GM23338 (cell line): ENCODE measurements around the gene EPRS1. TPM values are rescaled to one million over a fixed set of nuclear protein-coding genes. Genes with fewer than 3 reads are reported as not detected.
A peak's percentile ranks its signal among the peaks of the same experiment; 100 is the strongest.

Experiments
- ATAC-seq: fragments of 200-7000 bp; cut with Tn5 transposase; 3 replicates; pipeline ENCODE4 v1.9.1; 2020
- DNase-seq: peaks from one replicate; pipeline ENCODE4 v3.0.0-alpha.2; 2015; ENCODE audit warnings: low spot score
- H2AFZ ChIP-seq: fragments of 200-600 bp; sonication (generic); 2 replicates; pipeline ENCODE4 v1.8.0; 2016; ENCODE audit warnings: antibody characterized with exemption, mild to moderate bottlenecking, moderate library complexity
- H3F3A ChIP-seq: fragments of 200-600 bp; sonication (generic); replicated peaks from 2 replicates; pipeline ENCODE4 v1.8.0; 2017; ENCODE audit warnings: antibody characterized with exemption, mixed run types, low read depth
- H3K27ac ChIP-seq: fragments of 200-600 bp; sonication (generic); 2 replicates; pipeline ENCODE4 v1.6.1; 2016; ENCODE audit warnings: low read depth
- H3K27me3 ChIP-seq: fragments of 200-600 bp; sonication (generic); 2 replicates; pipeline ENCODE4 v1.8.0; 2016; ENCODE audit warnings: mild to moderate bottlenecking, mixed run types, moderate library complexity; ENCODE audit not compliant: insufficient read depth
- H3K36me3 ChIP-seq: fragments of 200-600 bp; sonication (generic); 2 replicates; pipeline ENCODE4 v1.8.0; 2016; ENCODE audit warnings: mild to moderate bottlenecking; ENCODE audit not compliant: insufficient read depth
- H3K4me1 ChIP-seq: fragments of 200-600 bp; sonication (generic); 2 replicates; pipeline ENCODE4 v1.8.0; 2016; ENCODE audit warnings: mild to moderate bottlenecking, moderate library complexity; ENCODE audit not compliant: insufficient read depth
- H3K4me2 ChIP-seq: fragments of 200-600 bp; sonication (generic); 2 replicates; pipeline ENCODE4 v1.7.1; 2017; ENCODE audit warnings: mixed run types
- H3K4me3 ChIP-seq: fragments of 200-600 bp; sonication (generic); 2 replicates; pipeline ENCODE4 v1.6.1; 2016; ENCODE audit warnings: mixed run types
- H3K79me2 ChIP-seq: fragments of 200-600 bp; sonication (generic); replicated peaks from 2 replicates; pipeline ENCODE4 v1.8.0; 2017; ENCODE audit warnings: mild to moderate bottlenecking; ENCODE audit not compliant: insufficient read depth
- H3K9me2 ChIP-seq: fragments of 200-600 bp; sonication (generic); 2 replicates; pipeline ENCODE4 v1.8.0; 2017; ENCODE audit not compliant: insufficient read depth
- H4K20me1 ChIP-seq: fragments of 200-600 bp; sonication (generic); replicated peaks from 2 replicates; pipeline ENCODE4 v1.8.0; 2017; ENCODE audit warnings: mild to moderate bottlenecking; ENCODE audit not compliant: insufficient read depth
- H3K27ac Mint-ChIP-seq: 2 replicates; pipeline ENCODE4 v1.8.0; 2020; ENCODE audit warnings: inconsistent platforms, mild to moderate bottlenecking, moderate library complexity, mixed read lengths
- H3K27me3 Mint-ChIP-seq: 3 replicates; pipeline ENCODE4 v1.8.0; 2022; ENCODE audit warnings: low read depth, mild to moderate bottlenecking, moderate library complexity, mixed read lengths, inconsistent platforms; ENCODE audit not compliant: insufficient read depth, poor library complexity
- H3K36me3 Mint-ChIP-seq: 3 replicates; pipeline ENCODE4 v1.8.0; 2021; ENCODE audit warnings: low read depth, mild to moderate bottlenecking, inconsistent platforms, moderate library complexity, mixed read lengths
- H3K4me1 Mint-ChIP-seq: 3 replicates; pipeline ENCODE4 v1.8.0; 2020; ENCODE audit warnings: mild to moderate bottlenecking, inconsistent platforms, mixed read lengths
- H3K4me3 Mint-ChIP-seq: 3 replicates; pipeline ENCODE4 v1.8.0; 2021; ENCODE audit warnings: moderate library complexity, mild to moderate bottlenecking, inconsistent platforms, mixed read lengths
- H3K9me3 Mint-ChIP-seq: 3 replicates; pipeline ENCODE4 v1.8.0; 2020; ENCODE audit warnings: moderate library complexity, mild to moderate bottlenecking, inconsistent platforms, mixed read lengths
- CREB1 ChIP-seq: fragments of 250-450 bp; sonication (Bioruptor Pico); IDR thresholded peaks from 2 replicates; pipeline ENCODE4 v1.5.0; 2020; ENCODE audit warnings: low read depth, mild to moderate bottlenecking, moderate library complexity
- ETS1 ChIP-seq: IDR thresholded peaks from 2 replicates; pipeline ENCODE4 v1.6.1; 2016; ENCODE audit warnings: antibody characterized with exemption
- EZH2 ChIP-seq: fragments of 200-600 bp; sonication (generic); IDR thresholded peaks from one replicate; pipeline ENCODE4 v1.8.0; 2017; ENCODE audit warnings: antibody characterized with exemption, mild to moderate bottlenecking, low read depth; ENCODE audit not compliant: unreplicated experiment
- EZH2phosphoT487 ChIP-seq: fragments of 200-600 bp; sonication (generic); IDR thresholded peaks from one replicate; pipeline ENCODE4 v1.8.1; 2018; ENCODE audit warnings: antibody characterized with exemption; ENCODE audit not compliant: unreplicated experiment
- REST ChIP-seq: IDR thresholded peaks from one replicate; pipeline ENCODE4 v1.6.1; 2018; ENCODE audit warnings: antibody characterized with exemption; ENCODE audit not compliant: unreplicated experiment
- ZNF114 ChIP-seq: fragments of 250-450 bp; sonication (Bioruptor Pico); IDR thresholded peaks from 2 replicates; pipeline ENCODE4 v1.5.0; 2020; ENCODE audit warnings: mild to moderate bottlenecking, moderate library complexity
- polyA plus RNA-seq: library from polyadenylated mRNA; unstranded; fragments of >200 nt; fragmentation: Nextera tagmentation; extraction: Ambion mirVana; gene quantifications from 2 replicates; pipeline ENCODE4 v1.2.1, GENCODE V29; 2016
- total RNA-seq: library from RNA; depleted of rRNA; stranded (reverse); fragments of >200 nt; shearing (Covaris generic); gene quantifications from 2 replicates; pipeline ENCODE4 v1.2.3, GENCODE V29; 2014

The EPRS1 gene
- total and polyA plus RNA-seq, 2 experiments from 2014 or later = 133 to 158 TPM

GRCh38 chr1:220040028-220040596, 6.2 kb downstream of the EPRS1 start:
- Histone ChIP-seq H3K4me2 (no peak overlapping the region), H3K27ac (0 out of 2 replicates have a peak overlapping the region, but pooled peaks have one; percentile 9), H4K20me1 (peaks cover 7% of the 10 kb centered on the region), H3K27me3 (no peaks in the 10 kb centered on the region), H3F3A (no peaks in the 10 kb centered on the region), H3K79me2 (peaks cover 98% of the 10 kb centered on the region), H3K9me2 (no peaks in the 10 kb centered on the region), H3K4me3 (no peak overlapping the region), H3K36me3 (peaks cover 7% of the 10 kb centered on the region; the same call in 1 of the 2 replicates), H2AFZ (no peak overlapping the region), H3K4me1 (0 out of 2 replicates have a peak, but pooled peaks cover 5% of the 10 kb centered on the region)
- ATAC-seq = no peak
- Mint-ChIP-seq H3K4me3 (no peak overlapping the region), H3K27me3 (no peaks in the 10 kb centered on the region), H3K4me1 (peaks cover 5% of the 10 kb centered on the region; the same call in 2 of the 3 replicates), H3K27ac (no peak overlapping the region), H3K9me3 (no peaks in the 10 kb centered on the region), H3K36me3 (peaks cover 40% of the 10 kb centered on the region)
- DNase-seq = no peak
- TF ChIP-seq CREB1 = no peak
- no peak for TF ChIP-seq EZH2
- no peak for TF ChIP-seq ZNF114 (CRISPR knock-in tag)
- no peak for TF ChIP-seq ETS1

- H3K36me3 Mint-ChIP-seq = peaks cover 48% of the 10 kb centered on the region
- H3K4me1 Mint-ChIP-seq = peaks cover 2% of the 10 kb centered on the region; the same call in 1 of the 3 replicates
- TF ChIP-seq EZH2phosphoT487 (no peak), REST (no peak), ZNF114 (CRISPR knock-in tag) (no peak)
- no peak for ATAC-seq
- Histone ChIP-seq H3K27ac (0 out of 2 replicates have a peak overlapping the region, but pooled peaks have one; percentile 63), H3K4me1 (no peaks in the 10 kb centered on the region), H2AFZ (no peak overlapping the region), H3F3A (no peaks in the 10 kb centered on the region), H3K79me2 (peaks cover 93% of the 10 kb centered on the region), H3K36me3 (peaks cover 10% of the 10 kb centered on the region; the same call in 1 of the 2 replicates), H3K4me2 (no peak overlapping the region), H3K27me3 (no peaks in the 10 kb centered on the region), H3K9me2 (no peaks in the 10 kb centered on the region), H3K4me3 (no peak overlapping the region), H4K20me1 (peaks cover 9% of the 10 kb centered on the region)
- H3K27me3 Mint-ChIP-seq = peaks cover 1% of the 10 kb centered on the region
- H3K4me3 Mint-ChIP-seq = no peak overlapping the region
- no peak for DNase-seq
- peak overlapping the region; percentile 70; the same call in 1 of the 2 replicates for H3K27ac Mint-ChIP-seq
- H3K9me3 Mint-ChIP-seq = no peaks in the 10 kb centered on the region
Observed at GRCh38 chr1:220038640-220039039, 7.7 kb downstream of the EPRS1 start.
